K562 (cell line): ENCODE data around the gene HADH. TPM values are rescaled to one million over a fixed set of nuclear protein-coding genes. Genes with fewer than 3 reads are reported as not detected.

Experiments used
- ARID2 ChIP-seq: fragments of 450-650 bp; IDR thresholded peaks from 2 replicates; pipeline ENCODE4 v1.6.1; 2017; ENCODE audit warnings: antibody characterized with exemption, mild to moderate bottlenecking
- CCAR2 ChIP-seq: fragments of 200-400 bp; formaldehyde crosslinking; IDR thresholded peaks from 2 replicates; pipeline ENCODE4 v1.6.1; 2017; ENCODE audit warnings: mild to moderate bottlenecking, low read depth, low read length
- COPS2 ChIP-seq: fragments of 450-650 bp; conservative IDR thresholded peaks from 2 replicates; pipeline ENCODE4 v1.6.1; 2016; ENCODE audit warnings: mild to moderate bottlenecking, moderate library complexity
- CUX1 ChIP-seq: fragments of 200-800 bp; sonication (Bioruptor generic); IDR thresholded peaks from 2 replicates; pipeline ENCODE4 v1.6.1; 2016; ENCODE audit warnings: missing genetic modification characterization, missing compliant biosample characterization
- CXXC5 ChIP-seq: fragments of 250-450 bp; sonication (Bioruptor Pico); IDR thresholded peaks from 2 replicates; pipeline ENCODE4 v1.8.0; 2022; ENCODE audit warnings: inconsistent platforms, mild to moderate bottlenecking, moderate library complexity
- DPF2 ChIP-seq: fragments of 450-650 bp; IDR thresholded peaks from 2 replicates; pipeline ENCODE4 v1.6.1; 2016
- EP400 ChIP-seq: fragments of 450-650 bp; IDR thresholded peaks from 2 replicates; pipeline ENCODE4 v1.6.1; 2017; ENCODE audit warnings: antibody characterized with exemption, mild to moderate bottlenecking, moderate library complexity
- GTF2F1 ChIP-seq: IDR thresholded peaks from 2 replicates; pipeline ENCODE4 v1.6.1; 2011; ENCODE audit warnings: low read depth, low read length, improper control_type of control experiment
- HMG20A ChIP-seq: fragments of 450-650 bp; formaldehyde crosslinking; conservative IDR thresholded peaks from 2 replicates; pipeline ENCODE4 v1.4.0; 2020; ENCODE audit warnings: mild to moderate bottlenecking, mixed read lengths
- ILF3 ChIP-seq: fragments of 450-650 bp; IDR thresholded peaks from 2 replicates; pipeline ENCODE4 v1.6.1; 2018; ENCODE audit warnings: antibody characterized with exemption, mild to moderate bottlenecking, moderate library complexity, borderline replicate concordance
- KLF10 ChIP-seq: fragments of 250-450 bp; sonication (Bioruptor Pico); IDR thresholded peaks from 2 replicates; pipeline ENCODE4 v1.6.1; 2021; ENCODE audit warnings: matching md5 sums
- MYC ChIP-seq, 2 experiments: fragments of 250-450 bp in 1 of 2; sonication (Bioruptor Pico) in 1 of 2; IDR thresholded peaks; 2 replicates each; pipeline versions ENCODE4 v1.5.1 to v1.6.1; 2012 to 2021; ENCODE audit warnings: low read depth in 2 of 2, borderline replicate concordance in 1 of 2, improper control_type of control experiment in 1 of 2, low read length in 1 of 2, mild to moderate bottlenecking in 1 of 2, moderate library complexity in 1 of 2
- POLR2H ChIP-seq: IDR thresholded peaks from 2 replicates; pipeline ENCODE4 v1.6.1; 2016; ENCODE audit warnings: missing genetic modification characterization, low read depth, mild to moderate bottlenecking, control low read depth, missing compliant biosample characterization, moderate library complexity
- PTBP1 ChIP-seq: fragments of 200-400 bp; formaldehyde crosslinking; IDR thresholded peaks from 2 replicates; pipeline ENCODE4 v1.6.1; 2017; ENCODE audit warnings: low read depth, low read length
- RBM14 ChIP-seq: fragments of 200-400 bp; formaldehyde crosslinking; IDR thresholded peaks from 2 replicates; pipeline ENCODE4 v1.6.1; 2018; ENCODE audit warnings: low read depth, mild to moderate bottlenecking, low read length, moderate library complexity, borderline replicate concordance; ENCODE audit not compliant: insufficient read depth
- RBM39 ChIP-seq: fragments of 200-400 bp; formaldehyde crosslinking; optimal IDR thresholded peaks from 2 replicates; pipeline ENCODE3; 2018; ENCODE audit warnings: low read depth, low read length
- SMARCA4 ChIP-seq: fragments of 450-650 bp; IDR thresholded peaks from 2 replicates; pipeline ENCODE4 v1.6.1; 2016
- ZBTB12 ChIP-seq: fragments of 250-450 bp; sonication (Bioruptor Pico); IDR thresholded peaks from 2 replicates; pipeline ENCODE4 v1.4.0; 2020
- polyA plus RNA-seq, 8 experiments: library from polyadenylated mRNA; depleted of rRNA in 4 of 8; stranded (reverse) in 5 of 8; unstranded in 3 of 8; fragments of >200 nt; fragmentation: Nextera tagmentation in 2 of 8; fragmentation: Illumina TruSeq in 1 of 8; extraction: Ambion mirVana in 2 of 8; extraction: Trizol in 1 of 8; gene quantifications; 2 replicates each; pipeline versions ENCODE4 v1.2.1 to v1.2.3, GENCODE V29; 2011 to 2014; ENCODE audit warnings: inconsistent platforms in 1 of 8, missing spikeins in 1 of 8
- total RNA-seq, 7 experiments: library from RNA; depleted of rRNA in 6 of 7; stranded (reverse); fragments of >200 nt in 6 of 7; fragmentation: Illumina TruSeq in 2 of 7; extraction: Trizol in 2 of 7; gene quantifications; 2 replicates each; pipeline versions ENCODE4 v1.2.1 to v1.2.3, GENCODE V29; 2011 to 2021; ENCODE audit warnings: low replicate concordance in 1 of 7
- TF ChIP-seq, protein P1 (sequence below), 2 experiments: fragments of 450-650 bp; conservative IDR thresholded peaks; 2 replicates each; pipeline ENCODE4 v1.6.1; 2017; ENCODE audit warnings: mild to moderate bottlenecking in 2 of 2, moderate library complexity in 2 of 2
- TF ChIP-seq, protein P2 (sequence below): fragments of 450-650 bp; IDR thresholded peaks from 2 replicates; pipeline ENCODE4 v1.6.1; 2016; ENCODE audit warnings: missing biosample characterization, missing genetic modification characterization

HADH gene
- total and polyA plus RNA-seq, 9 of the 15 experiments (the other 6 are each of a cell fraction or from before 2014, with no cell fraction given), result 9.4 to 73.3 (median 32.8) TPM

DNA sequence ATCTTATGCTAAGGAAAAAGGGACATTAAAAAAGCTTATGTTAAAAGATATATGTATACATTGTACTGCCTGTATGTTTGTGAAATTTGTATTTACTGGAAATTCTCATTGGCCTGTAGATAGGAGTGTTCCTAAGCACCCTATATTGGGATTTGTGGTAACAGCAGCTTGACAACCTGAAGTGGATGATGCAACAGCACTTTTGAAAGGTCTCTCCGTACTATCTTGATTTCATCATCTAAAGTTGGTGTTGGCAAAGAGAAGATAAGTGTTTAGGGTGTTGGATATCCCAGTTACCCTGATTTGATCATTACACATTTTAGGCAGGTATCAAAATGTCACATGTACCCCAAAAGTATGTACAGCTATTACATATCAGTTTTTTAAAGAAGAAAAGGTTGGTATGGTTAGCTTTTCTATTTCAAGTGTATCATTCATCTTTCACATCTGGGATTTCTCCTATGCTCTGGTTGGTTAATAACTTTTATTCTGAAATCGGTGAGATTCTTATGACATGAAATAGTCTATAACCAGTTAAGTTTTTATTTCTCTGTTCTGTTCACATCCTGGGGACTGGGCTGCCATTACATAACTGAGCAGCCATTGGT is 10.3 kb downstream of the HADH start (continued):
- TF ChIP-seq CUX1 (CRISPR knock-in tag), result no peak
- TF ChIP-seq PTBP1, result no peak
- TF ChIP-seq, protein P1, sequence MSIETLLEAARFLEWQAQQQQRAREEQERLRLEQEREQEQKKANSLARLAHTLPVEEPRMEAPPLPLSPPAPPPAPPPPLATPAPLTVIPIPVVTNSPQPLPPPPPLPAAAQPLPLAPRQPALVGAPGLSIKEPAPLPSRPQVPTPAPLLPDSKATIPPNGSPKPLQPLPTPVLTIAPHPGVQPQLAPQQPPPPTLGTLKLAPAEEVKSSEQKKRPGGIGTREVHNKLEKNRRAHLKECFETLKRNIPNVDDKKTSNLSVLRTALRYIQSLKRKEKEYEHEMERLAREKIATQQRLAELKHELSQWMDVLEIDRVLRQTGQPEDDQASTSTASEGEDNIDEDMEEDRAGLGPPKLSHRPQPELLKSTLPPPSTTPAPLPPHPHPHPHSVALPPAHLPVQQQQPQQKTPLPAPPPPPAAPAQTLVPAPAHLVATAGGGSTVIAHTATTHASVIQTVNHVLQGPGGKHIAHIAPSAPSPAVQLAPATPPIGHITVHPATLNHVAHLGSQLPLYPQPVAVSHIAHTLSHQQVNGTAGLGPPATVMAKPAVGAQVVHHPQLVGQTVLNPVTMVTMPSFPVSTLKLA (conservative IDR thresholded peaks at IDR 0.05), result 0 out of 4 replicates have a peak, but pooled peaks of 1 of the 2 experiments have one; percentile 18
- no peak for TF ChIP-seq CCAR2
- TF ChIP-seq EP400, result peak; percentile 51
- no peak for TF ChIP-seq RBM39
- no peak for TF ChIP-seq HMG20A (CRISPR knock-in tag)
- 0 out of 2 replicates have a peak, but pooled peaks have one; percentile 25 for TF ChIP-seq MYC (IDR thresholded peaks at IDR 0.05; ENCODE audit: low read depth, low read length)
- no peak for TF ChIP-seq MYC (CRISPR knock-in tag; IDR thresholded peaks at IDR 0.05; ENCODE audit: borderline replicate concordance, low read depth)
- 0 out of 2 replicates have a peak, but pooled peaks have one; percentile 22 for TF ChIP-seq POLR2H (tag)
- no peak for TF ChIP-seq KLF10 (CRISPR knock-in tag)
- peak; percentile 67; the same call in 1 of the 2 replicates for TF ChIP-seq SMARCA4
- TF ChIP-seq DPF2, result peak; percentile 36; the same call in 1 of the 2 replicates
- no peak for TF ChIP-seq ARID2
- no peak for TF ChIP-seq ZBTB12 (CRISPR knock-in tag)
- TF ChIP-seq GTF2F1, result no peak
- TF ChIP-seq ILF3, result no peak
- TF ChIP-seq, protein P2, sequence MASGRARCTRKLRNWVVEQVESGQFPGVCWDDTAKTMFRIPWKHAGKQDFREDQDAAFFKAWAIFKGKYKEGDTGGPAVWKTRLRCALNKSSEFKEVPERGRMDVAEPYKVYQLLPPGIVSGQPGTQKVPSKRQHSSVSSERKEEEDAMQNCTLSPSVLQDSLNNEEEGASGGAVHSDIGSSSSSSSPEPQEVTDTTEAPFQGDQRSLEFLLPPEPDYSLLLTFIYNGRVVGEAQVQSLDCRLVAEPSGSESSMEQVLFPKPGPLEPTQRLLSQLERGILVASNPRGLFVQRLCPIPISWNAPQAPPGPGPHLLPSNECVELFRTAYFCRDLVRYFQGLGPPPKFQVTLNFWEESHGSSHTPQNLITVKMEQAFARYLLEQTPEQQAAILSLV (tag), result peak; percentile 74
- TF ChIP-seq COPS2, result no peak
- TF ChIP-seq CXXC5 (CRISPR knock-in tag), result 0 out of 2 replicates have a peak, but pooled peaks have one; percentile 14
- no peak for TF ChIP-seq RBM14
